Motor neuron (in vitro differentiated cells): ENCODE results near the gene ILF3. TPM values are rescaled to one million over a fixed set of nuclear protein-coding genes. Genes with fewer than 3 reads are reported as not detected.

Experiments used
- ATAC-seq, 8 experiments: fragments of 200-7000 bp; cut with Tn5 transposase; replicated peaks in 6 of 8; 2 replicates each; pipeline ENCODE4 v1.8.0; 2021; ENCODE audit warnings: mild to moderate bottlenecking in 8 of 8, moderate library complexity in 8 of 8
- H3K27ac ChIP-seq, 2 donors: fragments of 250-450 bp; sonication (Bioruptor Pico); 2 replicates each; pipeline ENCODE4 v1.9.0; 2021; ENCODE audit warnings: antibody characterized with exemption in 2 of 2, mild to moderate bottlenecking in 2 of 2, moderate library complexity in 1 of 2
- H3K4me1 ChIP-seq, 2 donors: fragments of 250-450 bp; sonication (Bioruptor Pico); replicated peaks in 1 of 2; 2 replicates each; pipeline ENCODE4 v1.6.1; 2021; ENCODE audit warnings: antibody characterized with exemption in 2 of 2, mild to moderate bottlenecking in 2 of 2, moderate library complexity in 1 of 2
- H3K4me3 ChIP-seq, 5 donors: fragments of 250-450 bp; sonication (Bioruptor Pico); 2 replicates each; pipeline ENCODE4 v1.9.0; 2021; ENCODE audit warnings: antibody characterized with exemption in 5 of 5, mild to moderate bottlenecking in 5 of 5, moderate library complexity in 4 of 5
- WGBS, 10 experiments: fragments of 450-650 bp; shearing (Covaris generic); methylation state at CpG; one replicate each; pipeline ENCODE4 v1.0.0; 2022; 5-methylcytosine and 5-hydroxymethylcytosine counted together
- in situ Hi-C, 9 experiments: fragments of 400-800 bp; cut with MboI; loops; one replicate each; pipeline ENCODE4 v1.15.0; 2021; ENCODE audit warnings: low sequenced_read_pairs in 9 of 9, low pct_unique_long_range_greater_than_20kb in 2 of 9; ENCODE audit not compliant: unreplicated experiment in 9 of 9
- total RNA-seq, 8 experiments: library from RNA; unstranded; fragments of 300-600 nt; gene quantifications; 2 replicates each; pipeline versions ENCODE4 v1.2.3 to v1.2.4, GENCODE V29; 2022

ILF3 gene
- total RNA-seq, 8 experiments from 2014 or later = 44.8 to 286 (median 137) TPM

DNA sequence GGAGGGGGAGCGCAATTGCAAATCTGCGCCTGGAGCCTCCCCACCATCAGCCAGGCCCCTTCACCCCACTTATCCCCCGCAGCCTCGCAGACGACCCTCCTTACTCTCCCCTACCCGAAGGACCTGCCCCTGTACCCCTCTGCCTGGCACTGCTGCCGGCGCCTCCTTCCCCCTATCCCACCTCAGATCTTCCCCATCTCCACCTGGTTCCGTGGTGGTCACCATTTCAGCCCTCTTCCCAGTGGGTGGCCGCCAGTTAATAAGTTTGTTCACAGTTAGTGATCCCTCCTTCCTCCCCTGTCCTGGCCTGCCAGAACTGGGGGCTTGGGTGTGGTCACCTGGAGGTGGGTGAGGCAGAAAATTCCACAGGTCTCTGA lies 28.4 kb upstream of the ILF3 start:
- H3K27ac ChIP-seq = peak overlapping the region; percentile 67 to 86
- WGBS, 10 experiments = no CpG with 5 or more reads among the region's 10 CpGs
- H3K4me3 ChIP-seq = peak overlapping the region; percentile 59 to 95 (median 65)
- H3K4me1 ChIP-seq = peaks cover 12 to 35% of the 10 kb centered on the region in 2 donors
- in situ Hi-C loops = no loop called here
- ATAC-seq = peak in 6 of 8 experiments; percentile 5 to 52 (median 44)

DNA sequence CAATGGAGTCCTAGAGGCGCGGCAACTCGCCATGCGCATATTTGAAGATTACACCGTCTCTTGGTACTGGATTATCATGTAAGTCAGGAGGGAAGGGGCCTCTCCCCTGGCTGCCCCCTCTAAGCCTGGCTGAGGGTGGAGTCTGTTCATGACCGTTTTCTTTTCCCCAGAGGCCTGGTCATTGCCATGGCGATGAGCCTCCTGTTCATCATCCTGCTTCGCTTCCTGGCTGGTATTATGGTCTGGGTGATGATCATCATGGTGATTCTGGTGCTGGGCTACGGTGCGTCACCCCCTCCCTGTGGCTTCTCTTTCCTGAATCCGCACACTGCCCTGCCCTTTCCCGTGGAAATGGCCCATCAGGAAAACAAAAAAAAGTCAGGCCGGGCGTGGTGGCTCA lies 22.3 kb upstream of the ILF3 start:
- H3K4me3 ChIP-seq = no peak overlapping the region
- peak overlapping the region in 1 of 2 donors; percentile 38 for H3K27ac ChIP-seq
- in situ Hi-C loops = no loop called here
- H3K4me1 ChIP-seq = peaks cover 9 to 23% of the 10 kb centered on the region in 2 donors
- 54 to 100% (median 80%) methylated on average over 1 to 7 of the region's 14 CpGs; no CpG with 5 or more reads in 3 of the 10 experiments for WGBS, 10 experiments
- peak in 6 of 8 experiments; percentile 47 to 73 (median 60) for ATAC-seq

DNA sequence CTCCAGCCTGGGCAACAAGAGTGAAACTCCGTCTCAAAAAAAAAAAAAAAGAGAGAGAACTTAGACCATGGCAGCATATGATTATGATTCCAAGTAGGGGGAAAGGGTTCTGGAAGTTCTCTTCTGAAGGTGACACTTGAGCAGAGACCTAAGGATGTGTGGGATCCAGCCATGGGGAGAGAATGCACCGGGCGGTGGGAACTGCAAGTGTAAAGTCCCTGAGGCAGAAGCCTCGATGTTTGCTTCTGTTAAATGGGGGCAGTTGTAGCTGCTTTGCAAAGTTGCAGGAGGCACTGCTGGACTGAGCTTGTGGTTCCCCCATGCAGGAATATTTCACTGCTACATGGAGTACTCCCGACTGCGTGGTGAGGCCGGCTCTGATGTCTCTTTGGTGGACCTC lies 19.7 kb upstream of the ILF3 start:
- ATAC-seq = no peak
- in situ Hi-C loops = no loop called here

DNA sequence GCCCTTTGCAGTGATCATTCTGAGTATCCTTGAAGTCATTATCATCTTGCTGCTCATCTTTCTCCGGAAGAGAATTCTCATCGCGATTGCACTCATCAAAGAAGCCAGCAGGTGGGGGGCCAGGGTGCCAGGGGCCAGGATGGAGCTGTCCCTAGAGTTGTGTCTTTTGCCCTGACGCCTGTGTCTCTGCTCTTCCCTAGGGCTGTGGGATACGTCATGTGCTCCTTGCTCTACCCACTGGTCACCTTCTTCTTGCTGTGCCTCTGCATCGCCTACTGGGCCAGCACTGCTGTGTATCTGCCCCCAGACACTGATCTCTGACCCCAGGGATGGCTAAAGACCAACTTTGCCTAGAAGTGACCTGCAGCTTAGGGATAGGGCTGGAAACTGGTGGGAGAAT lies 19.2 kb upstream of the ILF3 start:
- Histone ChIP-seq H3K4me3 (no peak overlapping the region), H3K27ac (no peak overlapping the region), H3K4me1 (peaks cover 3 to 5% of the 10 kb centered on the region in 2 donors)
- 80 to 100% (median 90%) methylated on average over 2 to 4 of the region's 6 CpGs; no CpG with 5 or more reads in 5 of the 10 experiments for WGBS, 10 experiments
- in situ Hi-C loops = no loop called here
- peak in 1 of 8 experiments; percentile 14 for ATAC-seq

More for the DNA sequence above, 19.7 kb upstream of the ILF3 start:
- H3K4me3 ChIP-seq = no peak overlapping the region
- peaks cover 3 to 7% of the 10 kb centered on the region in 2 donors for H3K4me1 ChIP-seq
- WGBS, 10 experiments = 69 to 92% (median 87%) methylated on average over 1 to 6 of the region's 7 CpGs; no CpG with 5 or more reads in 5 of the 10 experiments
- H3K27ac ChIP-seq = no peak overlapping the region

DNA sequence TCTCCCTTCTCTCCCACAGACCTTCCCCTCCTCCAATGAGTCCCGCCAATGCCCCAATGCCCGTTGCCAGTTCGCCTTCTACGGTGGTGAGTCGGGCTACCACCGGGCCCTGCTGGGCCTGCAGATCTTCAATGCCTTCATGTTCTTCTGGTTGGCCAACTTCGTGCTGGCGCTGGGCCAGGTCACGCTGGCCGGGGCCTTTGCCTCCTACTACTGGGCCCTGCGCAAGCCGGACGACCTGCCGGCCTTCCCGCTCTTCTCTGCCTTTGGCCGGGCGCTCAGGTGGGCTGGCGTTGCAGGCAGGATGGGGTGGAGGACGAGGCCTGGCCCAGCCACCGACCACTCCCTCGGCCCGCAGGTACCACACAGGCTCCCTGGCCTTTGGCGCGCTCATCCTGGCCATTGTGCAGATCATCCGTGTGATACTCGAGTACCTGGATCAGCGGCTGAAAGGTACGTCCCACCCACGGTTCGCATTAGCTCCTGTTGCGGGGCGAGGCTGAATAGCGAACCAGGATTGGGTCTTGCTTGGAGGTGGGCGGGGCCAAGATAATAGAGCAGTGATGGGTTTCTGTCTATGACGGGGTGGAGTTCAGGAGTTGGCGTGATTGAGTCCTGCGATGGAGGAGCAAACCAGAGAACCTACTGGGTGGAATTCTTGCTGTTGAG lies 17.7 kb upstream of the ILF3 start:
- Histone ChIP-seq H3K4me3 (no peak overlapping the region), H3K4me1 (peaks cover 2 to 4% of the 10 kb centered on the region in 2 donors), H3K27ac (no peak overlapping the region)
- ATAC-seq = peak in 1 of 8 experiments; percentile 15
- WGBS, 10 experiments = 90 to 100% (median 94%) methylated on average over 1 to 14 of the region's 37 CpGs; no CpG with 5 or more reads in 5 of the 10 experiments
- in situ Hi-C loops = no loop called here

DNA sequence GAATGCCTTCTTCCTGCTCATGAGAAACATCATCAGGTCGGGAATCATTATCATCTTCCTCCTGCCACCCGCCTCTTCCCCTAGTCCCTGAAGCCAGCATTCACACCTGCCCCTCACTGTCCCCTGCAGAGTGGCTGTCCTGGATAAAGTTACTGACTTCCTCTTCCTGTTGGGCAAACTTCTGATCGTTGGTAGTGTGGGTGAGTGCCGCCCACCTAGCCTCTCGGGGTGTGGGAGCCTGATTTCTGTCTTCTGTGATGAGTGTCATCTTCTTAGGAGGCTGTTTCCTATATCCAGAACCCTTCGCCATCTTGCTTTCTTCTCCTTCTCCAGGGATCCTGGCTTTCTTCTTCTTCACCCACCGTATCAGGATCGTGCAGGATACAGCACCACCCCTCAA lies 16.3 kb upstream of the ILF3 start:
- ATAC-seq = no peak
- 54 to 100% (median 89%) methylated on average over 2 to 8 of the region's 8 CpGs; no CpG with 5 or more reads in 4 of the 10 experiments for WGBS, 10 experiments
- in situ Hi-C loops = no loop called here
- Histone ChIP-seq H3K4me3 (no peak overlapping the region), H3K4me1 (no peaks in the 10 kb centered on the region), H3K27ac (peak overlapping the region in 1 of 2 donors; percentile 39)

DNA sequence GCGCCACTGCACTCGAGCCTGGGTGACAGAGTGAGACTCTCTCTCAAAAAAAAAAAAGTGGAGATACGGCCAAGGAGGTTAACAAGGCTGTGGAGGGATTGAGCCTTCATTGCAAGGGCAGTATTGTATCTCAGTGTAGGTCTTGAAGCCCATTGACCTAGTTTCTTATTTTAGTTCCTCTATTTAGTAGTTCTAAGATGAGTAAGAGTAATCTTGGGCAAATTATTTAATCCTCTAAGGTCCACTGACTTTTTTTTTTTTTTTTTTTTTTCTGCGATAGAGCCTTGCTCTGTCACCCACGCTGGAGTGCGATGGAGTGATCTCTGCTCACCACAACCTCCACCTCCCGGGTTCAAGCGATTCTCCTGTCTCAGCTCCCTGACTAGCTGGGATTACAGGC lies 14.3 kb upstream of the ILF3 start:
- no peak overlapping the region for H3K27ac ChIP-seq
- peaks cover 0 to 12% of the 10 kb centered on the region in 2 donors for H3K4me1 ChIP-seq

DNA sequence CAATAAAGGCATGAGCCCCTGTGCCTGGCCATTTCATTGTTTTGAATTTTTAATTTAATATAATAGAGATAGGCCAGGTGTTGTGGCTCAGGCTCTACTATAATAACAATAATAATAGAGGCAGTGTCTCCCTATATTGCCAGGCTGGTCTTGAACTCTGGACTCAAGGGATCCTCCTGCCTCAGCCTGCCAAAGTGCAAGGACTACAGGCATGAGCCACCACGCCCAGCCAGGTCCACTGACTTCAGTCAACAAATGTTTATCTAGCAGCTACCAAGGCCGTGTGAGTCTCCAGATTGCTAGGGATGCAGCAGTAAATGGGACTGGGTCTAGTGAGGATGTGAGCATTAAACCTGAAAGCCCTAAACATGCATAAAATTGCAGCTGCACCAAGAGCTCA lies 13.8 kb upstream of the ILF3 start:
- in situ Hi-C loops = loop anchor here in 2 of 9 experiments (5.0 to 10.0 kb wide), 2 partner anchors 56 to 58 kb away; partner anchors contain the start of gene AP1M2 (in 1 of the 2)
- Histone ChIP-seq H3K4me1 (peaks cover 0 to 12% of the 10 kb centered on the region in 2 donors), H3K27ac (no peak overlapping the region), H3K4me3 (no peak overlapping the region)
- no peak for ATAC-seq
- WGBS, 10 experiments = 80 to 100% (median 92%) methylated on average over 1 to 2 of the region's 2 CpGs; no CpG with 5 or more reads in 6 of the 10 experiments

More for the DNA sequence above, 14.3 kb upstream of the ILF3 start:
- in situ Hi-C loops = loop anchor here in 2 of 9 experiments (5.0 to 10.0 kb wide), 2 partner anchors 55 to 58 kb away; partner anchors contain the start of gene AP1M2 (in 1 of the 2)
- WGBS, 10 experiments = 67 to 100% (median 91%) methylated on average over 3 to 7 of the region's 8 CpGs
- ATAC-seq = no peak
- no peak overlapping the region for H3K4me3 ChIP-seq

DNA sequence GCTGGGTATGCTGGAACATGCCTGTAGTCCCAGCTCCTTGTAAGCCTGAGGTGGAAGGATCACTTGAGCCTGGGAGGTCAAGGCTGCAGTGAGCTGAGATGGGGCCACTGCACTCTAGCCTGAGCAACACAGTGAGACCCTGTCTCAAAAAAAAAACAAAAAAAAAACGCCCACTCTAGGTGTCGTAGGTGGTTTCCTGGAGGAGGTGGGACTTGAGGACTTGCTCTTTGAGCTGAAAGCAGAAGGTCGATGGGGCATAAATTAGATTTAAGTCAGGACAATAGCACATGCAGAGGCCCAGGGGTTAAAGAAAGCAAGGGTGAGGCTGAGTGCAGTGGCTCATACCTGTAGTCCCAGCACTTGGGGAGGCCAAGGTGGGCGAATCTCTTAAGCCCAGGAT lies 12.9 kb upstream of the ILF3 start:
- Histone ChIP-seq H3K27ac (no peak overlapping the region), H3K4me1 (peaks cover 0 to 12% of the 10 kb centered on the region in 2 donors), H3K4me3 (no peak overlapping the region)
- no peak for ATAC-seq
- in situ Hi-C loops = loop anchor here in 2 of 9 experiments (5.0 to 10.0 kb wide), 2 partner anchors 56 to 59 kb away; partner anchors contain the start of gene AP1M2 (in 1 of the 2)
- 49 to 96% (median 67%) methylated on average over 1 to 4 of the region's 4 CpGs; no CpG with 5 or more reads in 1 of the 10 experiments for WGBS, 10 experiments

DNA sequence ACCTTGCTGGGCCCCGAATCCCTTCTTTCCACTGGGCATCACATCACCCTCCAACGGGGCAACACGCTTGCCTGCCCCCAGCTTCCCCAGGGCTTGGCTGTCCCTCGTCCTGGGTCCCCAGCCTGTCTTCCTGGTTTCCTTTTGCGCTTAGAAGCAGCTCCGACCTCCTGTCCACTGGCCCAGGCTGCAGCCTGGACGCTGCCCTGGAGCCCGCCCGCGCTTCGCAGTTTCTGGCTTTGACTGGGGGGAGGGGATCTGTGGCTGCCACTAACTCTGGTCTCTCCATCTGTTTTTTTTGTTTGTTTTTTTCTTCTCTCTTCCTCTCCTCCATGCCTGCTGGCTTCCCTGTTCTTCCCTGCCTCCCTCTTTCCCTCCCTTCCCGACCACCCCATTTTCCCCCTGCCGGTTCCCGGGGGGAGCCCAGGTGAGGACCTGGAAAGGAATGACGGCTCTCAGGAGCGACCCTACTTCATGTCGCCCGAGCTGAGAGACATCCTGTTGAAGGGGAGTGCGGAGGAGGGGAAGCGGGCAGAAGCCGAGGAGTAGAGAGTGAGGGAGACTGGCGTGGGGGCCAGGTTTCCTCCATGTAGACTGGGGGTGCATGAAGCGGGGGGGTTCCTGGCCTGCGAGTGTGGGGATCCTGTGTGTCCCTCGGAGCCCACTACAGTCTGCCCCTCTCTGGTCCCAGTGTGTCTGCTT lies 11.5 kb upstream of the ILF3 start:
- Histone ChIP-seq H3K4me1 (peaks cover 0 to 12% of the 10 kb centered on the region in 2 donors), H3K4me3 (no peak overlapping the region), H3K27ac (no peak overlapping the region)
- in situ Hi-C loops = loop anchor here in 2 of 9 experiments (5.0 to 10.0 kb wide), 2 partner anchors 58 to 60 kb away; partner anchors contain the start of gene AP1M2 (in 1 of the 2)
- no peak for ATAC-seq
- WGBS, 10 experiments = 39 to 100% (median 81%) methylated on average over 1 to 10 of the region's 25 CpGs; no CpG with 5 or more reads in 5 of the 10 experiments

DNA sequence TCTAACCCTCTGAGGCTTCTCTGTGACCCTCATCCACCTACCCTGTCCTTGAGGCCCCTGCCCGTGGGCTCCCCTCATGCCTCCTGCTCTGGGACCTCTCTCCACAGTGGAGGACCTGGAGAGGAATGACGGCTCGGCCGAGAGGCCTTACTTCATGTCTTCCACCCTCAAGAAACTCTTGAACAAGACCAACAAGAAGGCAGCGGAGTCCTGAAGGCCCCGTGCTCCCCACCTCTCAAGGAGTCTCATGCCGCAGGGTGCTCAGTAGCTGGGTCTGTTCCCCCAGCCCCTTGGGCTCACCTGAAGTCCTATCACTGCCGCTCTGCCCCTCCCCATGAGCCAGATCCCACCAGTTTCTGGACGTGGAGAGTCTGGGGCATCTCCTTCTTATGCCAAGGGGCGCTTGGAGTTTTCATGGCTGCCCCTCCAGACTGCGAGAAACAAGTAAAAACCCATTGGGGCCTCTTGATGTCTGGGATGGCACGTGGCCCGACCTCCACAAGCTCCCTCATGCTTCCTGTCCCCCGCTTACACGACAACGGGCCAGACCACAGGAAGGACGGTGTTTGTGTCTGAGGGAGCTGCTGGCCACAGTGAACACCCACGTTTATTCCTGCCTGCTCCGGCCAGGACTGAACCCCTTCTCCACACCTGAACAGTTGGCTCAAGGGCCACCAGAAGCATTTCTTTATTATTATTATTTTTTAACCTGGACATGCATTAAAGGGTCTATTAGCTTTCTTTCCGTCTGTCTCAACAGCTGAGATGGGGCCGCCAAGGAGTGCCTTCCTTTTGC lies 10.8 kb upstream of the ILF3 start:
- WGBS, 10 experiments = 53 to 80% (median 63%) methylated on average over 2 to 15 of the region's 21 CpGs; no CpG with 5 or more reads in 4 of the 10 experiments
- no peak overlapping the region for H3K4me3 ChIP-seq
- peaks cover 0 to 12% of the 10 kb centered on the region in 2 donors for H3K4me1 ChIP-seq
- peak overlapping the region in 1 of 2 donors; percentile 22 for H3K27ac ChIP-seq
- ATAC-seq = no peak
- in situ Hi-C loops = loop anchor here in 2 of 9 experiments (5.0 to 10.0 kb wide), 2 partner anchors 59 to 61 kb away; partner anchors contain the start of gene AP1M2 (in 1 of the 2)

DNA sequence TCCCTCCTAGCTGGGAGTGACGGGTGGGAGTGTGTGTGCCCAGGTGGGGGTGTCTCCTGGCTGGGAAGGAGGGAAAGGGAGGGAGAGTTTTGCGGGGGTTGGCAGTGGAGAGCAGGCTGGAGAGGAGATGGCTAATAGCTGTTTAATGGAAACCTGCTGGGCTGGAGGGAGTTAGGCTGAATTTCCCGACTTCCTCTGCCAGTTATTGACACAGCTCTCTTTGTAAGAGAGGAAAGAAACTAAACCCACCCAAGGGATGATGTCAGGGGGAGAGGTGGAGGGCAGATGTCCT lies 10.2 kb upstream of the ILF3 start:
- Histone ChIP-seq H3K4me3 (no peak overlapping the region), H3K27ac (peak overlapping the region in 1 of 2 donors; percentile 37), H3K4me1 (peaks cover 0 to 12% of the 10 kb centered on the region in 2 donors)
- in situ Hi-C loops = loop anchor here in 2 of 9 experiments (5.0 to 10.0 kb wide), 2 partner anchors 59 to 62 kb away; partner anchors contain the start of gene AP1M2 (in 1 of the 2)
- peak in 4 of 8 experiments; percentile 2 to 33 (median 8) for ATAC-seq
- 0 to 33% methylated on average over 2 of the region's 3 CpGs; no CpG with 5 or more reads in 8 of the 10 experiments for WGBS, 10 experiments
